Measurements from ENCODE around the gene GJA10.
"Not testable (repeated sequence)": the region's sequence is repeated elsewhere in the genome, so short reads cannot be mapped to it uniquely, and the experiment has no call there.

GJA10 gene

DNA sequence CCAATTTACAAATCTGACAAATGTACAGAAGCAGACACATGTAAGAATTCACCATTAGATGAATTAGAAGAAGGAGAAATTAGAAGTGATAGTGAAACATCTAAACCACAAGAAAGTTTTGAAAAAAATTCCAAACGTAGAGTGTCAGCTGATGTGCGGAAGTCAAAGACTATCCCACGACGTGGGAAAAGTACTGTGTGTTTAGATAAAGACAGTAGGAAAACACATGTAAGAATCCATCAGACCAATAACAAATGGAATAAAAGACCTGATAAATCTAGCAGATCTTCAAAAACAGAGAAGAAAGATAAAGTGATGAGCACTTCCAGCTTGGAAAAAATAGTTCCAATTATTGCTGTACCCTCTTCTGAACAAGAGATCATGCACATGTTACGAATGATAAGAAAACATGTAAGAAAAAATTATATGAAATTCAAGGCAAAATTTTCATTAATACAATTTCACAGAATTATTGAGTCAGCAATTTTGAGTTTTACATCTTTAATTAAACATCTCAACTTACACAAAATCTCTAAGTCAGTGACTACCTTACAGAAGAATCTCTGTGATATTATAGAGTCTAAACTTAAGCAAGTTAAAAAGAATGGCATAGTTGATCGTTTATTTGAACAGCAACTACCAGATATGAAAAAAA lies 28.1 kb upstream of the GJA10 start:
- no peaks in the 10 kb centered on the region for H3K4me1 ChIP-seq (ENCODE audit: insufficient read depth, insufficient read length)
- no peaks in the 10 kb centered on the region for H3K9me3 ChIP-seq (ENCODE audit: insufficient read depth, low read length)
- no peaks in the 10 kb centered on the region for H3K27me3 ChIP-seq (ENCODE audit: insufficient read depth, insufficient read length)
- DNase-seq (ENCODE audit: low read depth, low spot score): no peak
- H3K36me3 ChIP-seq (ENCODE audit: insufficient read depth, insufficient read length, low read length): peaks cover 84% of the 10 kb centered on the region
- H3K4me3 ChIP-seq (ENCODE audit: insufficient read length, low read depth): no peak overlapping the region
- H3K9ac ChIP-seq (ENCODE audit: insufficient read length, low read depth): no peak overlapping the region
- TF ChIP-seq YY1 (IDR thresholded peaks at IDR 0.05; ENCODE audit: insufficient read depth, insufficient read length) (no peak), ZNF274 (IDR thresholded peaks at IDR 0.05; ENCODE audit: low read depth, low read length) (no peak), SUZ12 (IDR thresholded peaks at IDR 0.05; ENCODE audit: extremely low read depth, insufficient read depth, insufficient read length) (no peak)

DNA sequence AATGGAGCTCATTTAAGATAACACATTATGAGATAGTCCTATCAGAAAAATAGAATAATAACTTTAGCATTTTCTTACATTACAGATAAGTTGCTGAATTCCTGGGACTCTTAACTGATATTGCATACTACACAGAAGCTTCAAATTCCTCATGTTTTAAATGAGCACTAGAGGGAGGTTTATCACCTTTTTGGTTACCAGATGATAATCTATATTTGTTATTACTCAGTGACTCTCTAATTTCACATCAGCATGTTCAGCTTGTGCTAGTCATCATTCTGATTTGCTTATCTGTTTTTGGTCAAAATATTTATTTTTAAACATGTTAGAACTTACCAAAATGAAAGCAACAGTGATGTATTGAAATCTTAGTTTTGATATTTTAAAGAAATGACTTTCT lies 20.5 kb upstream of the GJA10 start:
- H3K4me3 ChIP-seq (ENCODE audit: insufficient read length, low read depth): no peak overlapping the region
- no peak overlapping the region for H3K9ac ChIP-seq (ENCODE audit: insufficient read length, low read depth)
- H3K9me3 ChIP-seq (ENCODE audit: insufficient read depth, low read length): no peaks in the 10 kb centered on the region
- DNase-seq (ENCODE audit: low read depth, low spot score): no peak
- peaks cover 45% of the 10 kb centered on the region for H3K36me3 ChIP-seq (ENCODE audit: insufficient read depth, insufficient read length, low read length)
- no peaks in the 10 kb centered on the region for H3K27me3 ChIP-seq (ENCODE audit: insufficient read depth, insufficient read length)
- TF ChIP-seq ZNF274 (IDR thresholded peaks at IDR 0.05; ENCODE audit: low read depth, low read length): no peak
- TF ChIP-seq YY1 (IDR thresholded peaks at IDR 0.05; ENCODE audit: insufficient read depth, insufficient read length): no peak
- TF ChIP-seq SUZ12 (IDR thresholded peaks at IDR 0.05; ENCODE audit: extremely low read depth, insufficient read depth, insufficient read length): no peak
- H3K4me1 ChIP-seq (ENCODE audit: insufficient read depth, insufficient read length): no peaks in the 10 kb centered on the region

DNA sequence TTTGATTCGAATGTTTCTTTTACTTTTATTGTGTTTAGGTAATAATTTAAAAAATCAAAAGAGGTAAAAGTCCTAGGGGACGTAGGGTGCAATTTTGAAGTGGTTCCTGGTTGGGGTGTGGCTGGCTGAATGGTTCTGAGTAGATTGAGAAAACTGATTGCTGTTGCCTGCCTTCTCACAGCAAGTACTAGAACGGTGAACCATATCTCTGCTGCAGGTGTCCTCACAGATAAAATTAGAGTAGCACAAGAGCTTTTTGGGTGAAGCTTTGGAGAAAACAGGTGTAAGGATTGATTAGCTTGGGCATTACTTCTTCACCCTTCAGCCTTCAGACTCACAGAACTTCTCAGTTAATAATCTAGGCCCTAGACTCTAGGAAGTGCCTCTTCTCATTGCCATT lies 19.8 kb upstream of the GJA10 start:
- Histone ChIP-seq H3K9me3 (ENCODE audit: insufficient read depth, low read length) (no peaks in the 10 kb centered on the region), H3K36me3 (ENCODE audit: insufficient read depth, insufficient read length, low read length) (peaks cover 42% of the 10 kb centered on the region), H3K9ac (ENCODE audit: insufficient read length, low read depth) (no peak overlapping the region), H3K4me3 (ENCODE audit: insufficient read length, low read depth) (no peak overlapping the region), H3K4me1 (ENCODE audit: insufficient read depth, insufficient read length) (no peaks in the 10 kb centered on the region), H3K27me3 (ENCODE audit: insufficient read depth, insufficient read length) (no peaks in the 10 kb centered on the region)
- no peak for DNase-seq (ENCODE audit: low read depth, low spot score)
- no peak for TF ChIP-seq ZNF274 (IDR thresholded peaks at IDR 0.05; ENCODE audit: low read depth, low read length)
- TF ChIP-seq YY1 (IDR thresholded peaks at IDR 0.05; ENCODE audit: insufficient read depth, insufficient read length): no peak
- no peak for TF ChIP-seq SUZ12 (IDR thresholded peaks at IDR 0.05; ENCODE audit: extremely low read depth, insufficient read depth, insufficient read length)

DNA sequence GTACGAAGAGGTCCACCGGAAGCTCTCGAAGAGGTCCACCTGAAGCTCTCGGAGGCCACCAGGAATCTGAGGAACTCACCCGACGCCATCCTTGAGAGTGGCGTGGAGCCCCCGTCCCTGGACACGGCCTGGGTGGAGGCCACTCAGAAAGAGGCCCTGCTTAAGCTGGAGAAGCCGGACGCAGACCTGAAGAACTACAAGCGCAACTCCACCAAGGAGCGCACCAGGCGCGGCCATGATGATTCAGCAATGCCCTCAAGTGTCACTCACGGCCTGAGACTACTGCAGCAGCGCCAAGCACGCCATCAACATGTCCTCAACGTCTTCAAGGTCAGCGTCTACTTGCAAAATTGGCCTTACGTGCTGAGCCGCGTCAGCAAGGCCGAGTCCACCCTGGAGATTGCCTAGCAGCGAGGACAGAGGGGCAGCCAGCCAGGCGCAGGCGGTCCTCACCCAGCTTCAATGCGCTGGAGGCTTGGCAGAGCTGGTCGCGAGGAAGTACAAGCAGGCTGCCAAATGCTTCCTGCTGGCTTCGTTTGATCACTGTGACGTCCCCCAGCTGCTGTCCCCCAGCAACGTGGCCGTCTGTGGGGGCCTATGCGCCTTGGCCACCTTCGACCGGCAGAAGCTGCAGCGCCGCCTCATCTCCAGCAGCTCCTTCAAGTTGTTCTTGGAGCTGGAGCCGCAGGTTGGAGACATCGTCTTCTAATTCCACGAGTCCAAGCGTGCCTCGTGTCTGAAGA lies 7.7 kb upstream of the GJA10 start:
- H3K9ac ChIP-seq (ENCODE audit: insufficient read length, low read depth): no peak overlapping the region
- no peak overlapping the region for H3K4me3 ChIP-seq (ENCODE audit: insufficient read length, low read depth)
- H3K9me3 ChIP-seq (ENCODE audit: insufficient read depth, low read length): no peaks in the 10 kb centered on the region
- no peak for DNase-seq (ENCODE audit: low read depth, low spot score)
- TF ChIP-seq ZNF274 (IDR thresholded peaks at IDR 0.05; ENCODE audit: low read depth, low read length): no peak
- TF ChIP-seq YY1 (IDR thresholded peaks at IDR 0.05; ENCODE audit: insufficient read depth, insufficient read length): no peak
- no peak for TF ChIP-seq SUZ12 (IDR thresholded peaks at IDR 0.05; ENCODE audit: extremely low read depth, insufficient read depth, insufficient read length)
- peaks cover 5% of the 10 kb centered on the region for H3K4me1 ChIP-seq (ENCODE audit: insufficient read depth, insufficient read length)
- no peaks in the 10 kb centered on the region for H3K36me3 ChIP-seq (ENCODE audit: insufficient read depth, insufficient read length, low read length)
- H3K27me3 ChIP-seq (ENCODE audit: insufficient read depth, insufficient read length): peaks cover 3% of the 10 kb centered on the region

DNA sequence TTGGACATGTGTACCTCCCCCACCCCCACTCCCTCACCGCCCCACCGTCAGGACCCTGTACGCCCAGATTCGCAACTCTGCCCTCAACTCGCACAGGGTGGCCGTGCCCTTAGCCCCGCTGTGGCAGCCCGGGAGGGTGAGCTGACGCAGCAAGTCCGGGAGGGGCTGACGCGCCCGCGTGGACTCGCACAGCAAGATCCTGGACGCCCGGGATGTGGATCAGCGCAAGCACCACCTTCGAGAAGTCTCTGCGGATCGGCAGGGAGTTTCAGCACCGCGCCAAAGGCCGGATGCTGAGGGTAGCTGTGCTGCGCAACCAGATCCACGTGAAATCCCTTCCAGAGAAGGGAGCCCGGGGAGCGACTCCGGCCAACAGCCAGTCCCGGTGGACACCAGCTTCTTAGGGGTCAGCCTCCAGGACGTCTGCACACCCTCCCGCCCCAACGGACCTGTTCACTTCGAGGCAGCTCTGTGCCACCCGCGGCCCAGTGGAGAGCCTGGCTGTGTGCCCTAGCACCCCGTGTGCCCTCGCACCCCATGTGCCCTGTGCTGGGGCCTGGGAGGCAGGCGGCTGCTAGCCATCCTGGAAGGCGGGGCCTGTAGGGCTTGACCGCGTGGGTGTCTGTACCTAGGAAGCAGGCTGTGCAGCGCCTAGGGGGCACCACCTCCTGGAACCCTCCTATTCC lies 6.7 kb upstream of the GJA10 start:
- Histone ChIP-seq H3K9ac (ENCODE audit: insufficient read length, low read depth) (no peak overlapping the region), H3K4me1 (ENCODE audit: insufficient read depth, insufficient read length) (peaks cover 5% of the 10 kb centered on the region), H3K36me3 (ENCODE audit: insufficient read depth, insufficient read length, low read length) (no peaks in the 10 kb centered on the region), H3K9me3 (ENCODE audit: insufficient read depth, low read length) (no peaks in the 10 kb centered on the region), H3K27me3 (ENCODE audit: insufficient read depth, insufficient read length) (peaks cover 3% of the 10 kb centered on the region), H3K4me3 (ENCODE audit: insufficient read length, low read depth) (no peak overlapping the region)
- TF ChIP-seq ZNF274 (IDR thresholded peaks at IDR 0.05; ENCODE audit: low read depth, low read length): no peak
- no peak for TF ChIP-seq YY1 (IDR thresholded peaks at IDR 0.05; ENCODE audit: insufficient read depth, insufficient read length)
- no peak for TF ChIP-seq SUZ12 (IDR thresholded peaks at IDR 0.05; ENCODE audit: extremely low read depth, insufficient read depth, insufficient read length)
- no peak for DNase-seq (ENCODE audit: low read depth, low spot score)

DNA sequence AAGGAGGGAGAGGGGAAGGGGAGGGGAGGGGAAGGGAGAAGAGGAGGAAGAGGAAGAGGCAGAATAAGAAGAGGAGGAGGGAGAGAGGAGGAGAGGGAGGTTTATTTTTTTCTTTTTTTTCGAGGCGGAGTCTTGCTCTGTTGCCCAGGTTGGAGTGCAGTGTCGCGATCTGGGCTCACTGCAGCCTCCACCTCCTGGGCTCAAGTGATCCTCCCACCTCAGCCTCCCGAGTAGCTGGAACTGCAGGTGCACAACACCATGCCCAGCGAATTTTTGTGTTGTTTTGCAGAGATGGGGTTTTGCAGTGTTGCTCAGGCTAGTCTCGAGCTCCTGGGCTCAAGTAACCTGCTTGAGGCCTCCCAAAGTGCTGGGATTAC lies 6.1 kb upstream of the GJA10 start:
- Histone ChIP-seq H3K9me3 (ENCODE audit: insufficient read depth, low read length) (no peaks in the 10 kb centered on the region), H3K4me3 (ENCODE audit: insufficient read length, low read depth) (no peak overlapping the region), H3K36me3 (ENCODE audit: insufficient read depth, insufficient read length, low read length) (no peaks in the 10 kb centered on the region), H3K27me3 (ENCODE audit: insufficient read depth, insufficient read length) (peaks cover 3% of the 10 kb centered on the region), H3K4me1 (ENCODE audit: insufficient read depth, insufficient read length) (peaks cover 5% of the 10 kb centered on the region), H3K9ac (ENCODE audit: insufficient read length, low read depth) (no peak overlapping the region)
- TF ChIP-seq SUZ12 (IDR thresholded peaks at IDR 0.05; ENCODE audit: extremely low read depth, insufficient read depth, insufficient read length) (no peak), ZNF274 (IDR thresholded peaks at IDR 0.05; ENCODE audit: low read depth, low read length) (no peak), YY1 (IDR thresholded peaks at IDR 0.05; ENCODE audit: insufficient read depth, insufficient read length) (no peak)
- no peak for DNase-seq (ENCODE audit: low read depth, low spot score)

DNA sequence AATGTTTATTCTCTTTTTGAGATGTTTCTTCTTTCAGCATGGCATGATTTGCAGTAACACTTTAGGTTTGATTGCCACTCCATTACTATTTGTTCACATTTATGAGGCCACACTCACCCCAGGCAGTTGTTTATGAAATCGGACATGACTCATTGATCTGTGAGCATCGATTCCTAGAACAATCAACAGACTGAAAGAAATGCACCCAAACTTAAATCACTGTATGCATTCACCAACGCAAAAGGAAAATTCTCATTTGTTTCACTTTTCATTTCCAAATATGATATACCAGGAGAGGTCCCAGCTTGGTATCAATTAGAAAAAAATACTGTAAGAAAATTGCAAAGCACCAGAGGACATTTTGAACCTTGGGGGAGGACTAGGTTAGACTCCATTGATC lies 5.4 kb upstream of the GJA10 start:
- no peak for DNase-seq (ENCODE audit: low read depth, low spot score)

DNA sequence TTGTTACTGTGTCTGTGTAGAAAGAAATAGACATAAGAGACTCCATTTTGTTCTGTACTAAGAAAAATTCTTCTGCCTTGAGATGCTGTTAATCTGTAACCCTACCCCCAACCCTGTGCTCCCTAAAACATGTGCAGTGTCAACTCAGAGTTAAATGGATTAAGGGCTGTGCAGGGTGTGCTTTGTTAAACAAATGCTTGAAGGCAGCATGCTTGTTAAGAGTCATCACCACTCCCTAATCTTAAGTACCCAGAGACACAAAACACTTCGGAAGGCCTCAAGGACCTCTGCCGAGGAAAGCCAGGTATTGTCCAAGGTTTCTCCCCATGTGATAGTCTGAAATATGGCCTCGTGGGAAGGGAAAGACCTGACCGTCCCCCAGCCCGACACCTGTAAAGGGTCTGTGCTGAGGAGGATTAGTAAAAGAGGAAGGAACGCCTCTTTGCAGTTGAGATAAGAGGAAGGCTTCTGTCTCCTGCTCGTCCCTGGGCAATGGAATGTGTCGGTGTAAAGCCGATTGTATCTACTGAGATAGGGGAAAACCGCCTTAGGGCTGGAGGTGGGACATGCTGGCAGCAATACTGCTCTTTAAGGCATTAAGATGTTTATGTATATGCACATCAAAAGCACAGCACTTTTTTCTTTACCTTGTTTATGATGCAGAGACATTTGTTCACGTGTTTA lies 3.3 kb upstream of the GJA10 start:
- peak; percentile 23 for DNase-seq (ENCODE audit: low read depth, low spot score)
- not testable (repeated sequence) for H3K36me3 ChIP-seq (ENCODE audit: insufficient read depth, insufficient read length, low read length); H3K4me3 ChIP-seq (ENCODE audit: insufficient read length, low read depth); H3K27me3 ChIP-seq (ENCODE audit: insufficient read depth, insufficient read length); H3K9me3 ChIP-seq (ENCODE audit: insufficient read depth, low read length); H3K9ac ChIP-seq (ENCODE audit: insufficient read length, low read depth); H3K4me1 ChIP-seq (ENCODE audit: insufficient read depth, insufficient read length)

More for the DNA sequence above, 5.4 kb upstream of the GJA10 start:
- Histone ChIP-seq H3K27me3 (ENCODE audit: insufficient read depth, insufficient read length) (peaks cover 7% of the 10 kb centered on the region), H3K36me3 (ENCODE audit: insufficient read depth, insufficient read length, low read length) (no peaks in the 10 kb centered on the region), H3K4me3 (ENCODE audit: insufficient read length, low read depth) (no peak overlapping the region), H3K4me1 (ENCODE audit: insufficient read depth, insufficient read length) (peaks cover 5% of the 10 kb centered on the region), H3K9me3 (ENCODE audit: insufficient read depth, low read length) (no peaks in the 10 kb centered on the region), H3K9ac (ENCODE audit: insufficient read length, low read depth) (no peak overlapping the region)
- TF ChIP-seq SUZ12 (IDR thresholded peaks at IDR 0.05; ENCODE audit: extremely low read depth, insufficient read depth, insufficient read length) (no peak), YY1 (IDR thresholded peaks at IDR 0.05; ENCODE audit: insufficient read depth, insufficient read length) (no peak), ZNF274 (IDR thresholded peaks at IDR 0.05; ENCODE audit: low read depth, low read length) (no peak)

DNA sequence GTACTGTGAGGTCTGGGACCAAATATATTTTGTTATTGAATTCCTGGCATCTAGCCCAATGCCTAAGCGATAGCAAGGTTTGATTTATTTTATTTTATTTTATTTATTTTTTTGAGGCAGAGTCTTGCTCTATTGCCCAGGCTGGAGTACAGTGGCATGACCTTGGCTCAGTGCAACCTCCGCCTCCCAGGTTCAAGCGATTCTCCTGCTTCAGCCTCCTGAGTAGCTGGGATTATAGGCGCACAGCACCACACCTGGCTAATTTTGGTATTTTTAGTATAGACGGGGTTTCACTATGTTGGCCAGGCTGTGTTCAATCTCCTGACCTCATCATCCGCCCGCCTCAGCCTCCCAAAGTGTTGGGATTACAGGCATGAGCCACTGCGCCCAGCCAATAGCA lies 1.7 kb upstream of the GJA10 start:
- not testable (repeated sequence) for H3K4me3 ChIP-seq (ENCODE audit: insufficient read length, low read depth); H3K36me3 ChIP-seq (ENCODE audit: insufficient read depth, insufficient read length, low read length); H3K4me1 ChIP-seq (ENCODE audit: insufficient read depth, insufficient read length); H3K27me3 ChIP-seq (ENCODE audit: insufficient read depth, insufficient read length); H3K9ac ChIP-seq (ENCODE audit: insufficient read length, low read depth); H3K9me3 ChIP-seq (ENCODE audit: insufficient read depth, low read length); DNase-seq (ENCODE audit: low read depth, low spot score)

All from NT2/D1 (cell line).